Stimulated activated CD8-positive, alpha-beta memory T cell treated with anti-CD3 and anti-CD28 coated beads, Interleukin-15, amount 100 ng/mL, for 24 hours (primary cell): Measurements from ENCODE around the gene SYPL2.

Experiments
- DNase-seq: peaks from one replicate; pipeline ENCODE4 v3.0.0-alpha.2; 2020; ENCODE audit warnings: low read depth

SYPL2 gene

GRCh38 chr1:109516872-109517271 is 50.5 kb downstream of the SYPL2 start:
- DNase-seq, result no peak

- no peak for DNase-seq
These were observed 51.0 kb downstream of the SYPL2 start for GRCh38 chr1:109517337-109517736.

DNA sequence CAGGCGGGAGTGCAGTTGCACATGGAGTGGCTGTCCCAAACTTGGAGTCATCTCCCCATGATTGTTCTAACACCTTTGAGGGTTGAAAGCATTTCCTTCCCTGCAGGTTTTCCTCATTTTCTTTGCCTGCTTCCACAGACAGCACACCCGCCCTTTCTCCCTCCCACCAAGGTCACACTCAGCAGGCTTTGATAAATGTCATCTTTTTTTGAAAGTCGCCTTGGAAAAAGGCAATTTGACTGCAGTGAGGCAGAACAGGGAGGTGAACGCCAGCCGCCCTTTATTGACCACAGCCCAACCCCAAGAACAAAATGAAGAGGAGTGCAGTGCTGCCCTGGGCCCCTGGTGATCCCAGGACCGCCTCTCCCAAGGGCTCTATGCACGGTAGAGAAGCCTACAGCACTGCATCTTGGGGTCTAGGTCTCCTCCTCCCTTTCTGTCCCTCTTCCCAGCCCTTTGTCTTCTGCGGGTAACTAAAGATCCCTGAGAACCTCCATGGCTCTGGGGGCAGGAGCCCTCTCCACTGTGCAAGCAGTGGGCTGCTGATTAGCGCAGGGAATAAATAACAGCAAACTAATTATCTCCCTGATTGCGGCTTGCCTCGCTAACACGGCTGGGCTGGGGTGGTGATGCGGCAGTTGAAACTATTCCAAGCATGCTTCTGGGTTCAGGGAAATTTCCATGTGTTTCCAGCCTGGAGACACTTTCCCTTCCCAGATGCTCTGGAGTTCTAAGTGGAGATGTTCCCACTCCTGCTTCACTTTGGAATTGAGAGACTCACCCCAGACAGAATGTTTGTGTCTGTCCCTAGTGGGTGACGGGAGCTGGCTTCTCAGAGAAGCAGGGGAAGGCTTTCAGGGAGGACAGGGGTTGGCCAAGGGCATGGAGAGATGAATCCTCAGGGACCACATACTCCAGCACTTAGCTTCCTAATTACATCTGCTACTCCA is 54.9 kb downstream of the SYPL2 start:
- no peak for DNase-seq

- no peak for DNase-seq
These were observed 55.7 kb downstream of the SYPL2 start for GRCh38 chr1:109522026-109522425.

DNA sequence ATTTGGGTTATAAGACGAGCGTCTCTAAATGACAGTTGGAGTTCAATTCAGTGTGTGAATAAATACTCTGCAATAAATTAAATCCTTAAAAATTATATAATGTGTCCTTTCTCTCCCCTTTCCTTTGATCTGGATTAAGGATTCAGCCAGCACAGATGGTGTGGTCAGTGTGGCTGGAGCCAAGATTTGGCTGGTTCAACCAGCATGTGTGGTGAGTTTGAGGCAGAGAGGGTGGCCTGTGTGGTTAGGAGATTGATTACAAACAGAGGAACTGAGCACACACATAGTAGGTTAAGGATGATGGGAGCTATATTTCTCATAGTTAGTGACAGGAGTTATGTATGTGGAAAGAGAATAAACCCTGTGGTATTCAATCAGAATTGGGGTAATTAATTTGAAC is 57.4 kb downstream of the SYPL2 start:
- no peak for DNase-seq

DNA sequence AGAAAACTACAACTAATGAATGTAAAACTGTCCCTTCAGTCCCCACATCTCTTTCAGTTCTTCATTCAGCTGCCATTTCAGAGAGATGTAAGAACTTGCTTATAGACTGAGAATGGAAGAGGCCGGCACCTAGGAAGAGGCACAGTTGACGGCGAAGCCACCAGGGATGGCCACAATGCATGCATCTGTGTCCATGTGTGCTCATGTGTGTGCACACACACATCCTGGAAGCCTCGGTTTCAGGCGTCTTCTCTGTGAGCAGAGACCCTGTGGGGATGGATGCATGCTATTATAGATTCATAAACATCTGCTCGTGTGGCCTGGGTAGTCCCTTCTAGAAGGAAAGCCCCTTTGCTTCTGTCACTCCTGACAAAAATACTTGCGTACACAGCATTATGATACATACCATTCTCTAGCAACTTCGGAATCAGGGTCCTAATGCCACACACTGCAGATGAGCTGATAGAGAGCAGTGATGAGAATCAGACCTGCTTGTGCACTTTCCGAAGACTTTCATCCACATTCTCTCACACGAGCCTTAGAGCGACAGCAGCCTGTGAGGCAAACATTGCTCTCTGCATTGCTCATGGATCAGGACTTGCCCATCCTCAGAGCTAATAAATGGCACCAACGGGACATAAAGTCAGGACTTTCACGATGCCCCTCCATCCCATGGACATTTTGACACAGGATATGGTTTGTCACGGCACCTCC is 60.9 kb downstream of the SYPL2 start:
- no peak for DNase-seq

DNA sequence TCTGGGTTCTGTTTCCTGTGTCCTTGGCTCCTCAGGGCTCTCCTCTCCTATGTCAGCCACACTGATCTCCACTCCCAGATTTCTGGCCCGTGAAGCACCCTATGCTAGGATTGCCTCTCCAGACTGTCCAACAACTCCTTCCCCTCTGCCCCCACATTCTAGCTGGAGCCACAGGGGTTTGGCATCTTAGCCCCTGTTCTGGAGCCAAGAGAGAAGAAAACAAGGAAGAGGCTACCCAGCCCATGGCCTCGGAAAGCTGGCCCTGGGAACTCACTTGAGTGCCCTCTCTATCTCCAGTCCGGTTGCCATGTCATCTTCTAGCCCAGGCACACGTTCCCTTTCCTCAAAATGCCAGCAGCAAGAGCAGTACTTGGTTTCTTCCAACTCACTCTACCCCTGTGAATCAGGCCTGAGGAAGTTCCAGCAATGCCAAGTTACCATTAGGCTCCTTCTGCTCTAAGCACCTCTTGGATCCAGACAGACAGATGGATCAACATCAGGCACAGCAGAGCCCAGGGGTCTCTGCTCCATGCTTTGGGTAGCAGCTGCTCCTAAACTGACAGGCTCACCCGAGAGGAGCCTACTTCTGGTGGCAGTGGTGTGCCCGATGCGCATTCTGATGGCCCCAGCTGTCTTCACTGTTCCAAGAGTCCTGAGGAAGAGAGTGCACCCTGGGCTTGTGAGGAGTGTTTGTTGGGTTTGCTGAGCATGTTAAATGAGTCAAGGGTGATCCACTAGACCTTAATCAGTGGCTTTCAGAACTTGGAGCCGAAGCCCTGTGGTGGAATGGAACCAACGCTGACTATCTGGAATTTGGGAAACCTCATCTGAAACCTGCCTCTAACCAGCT is 61.7 kb downstream of the SYPL2 start:
- no peak for DNase-seq

DNA sequence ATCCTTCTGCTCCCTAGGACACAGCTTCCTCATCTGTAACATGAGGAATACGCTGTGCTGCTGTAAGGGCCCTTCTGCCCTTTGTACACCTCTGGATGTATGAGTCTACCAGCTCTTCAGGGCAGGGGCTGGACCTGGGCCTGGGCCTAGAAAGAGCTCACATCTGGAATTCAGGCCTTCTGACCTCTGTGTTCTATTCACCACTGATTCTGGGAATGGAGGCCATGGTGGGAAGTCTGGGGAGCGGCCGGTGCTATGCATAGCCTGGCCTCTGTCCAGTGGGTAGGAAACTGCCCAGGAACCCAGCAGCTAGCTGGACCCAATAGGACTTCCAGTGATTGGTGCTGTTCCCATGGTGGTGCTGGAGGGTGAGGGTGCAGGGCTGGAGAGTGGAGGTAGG is 62.4 kb downstream of the SYPL2 start:
- no peak for DNase-seq

DNA sequence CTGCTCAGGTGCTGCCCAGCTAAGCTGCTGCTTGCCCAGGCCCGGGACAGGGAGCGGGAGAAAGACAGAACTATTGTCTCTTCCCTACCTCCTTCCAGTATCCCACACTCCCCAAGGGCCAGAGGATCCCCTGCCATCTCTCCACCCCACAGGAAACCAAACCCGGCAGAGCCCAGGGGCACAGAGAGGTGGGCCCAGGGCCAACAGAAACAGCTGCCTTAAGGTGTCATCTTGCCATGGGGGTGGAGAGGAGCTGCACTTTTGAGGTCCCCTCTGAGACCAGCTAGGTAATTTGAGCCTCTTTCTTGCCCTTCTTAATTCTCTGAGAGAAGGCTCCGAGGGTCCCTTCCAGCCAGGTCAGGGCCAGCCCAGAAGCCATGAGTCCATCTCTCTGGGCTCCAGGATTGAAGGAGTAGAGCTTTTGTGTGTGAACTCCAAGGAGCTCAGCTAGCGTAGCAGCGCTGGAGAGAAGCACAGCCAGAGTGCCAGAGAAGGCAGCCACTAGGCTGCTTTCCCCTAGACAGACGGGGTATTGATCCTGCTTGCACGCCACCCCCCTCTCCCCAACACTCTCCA is 63.6 kb downstream of the SYPL2 start:
- DNase-seq, result no peak

GRCh38 chr1:109530457-109531087 is 64.2 kb downstream of the SYPL2 start:
- DNase-seq, result no peak

- no peak for DNase-seq
These were observed 65.0 kb downstream of the SYPL2 start for GRCh38 chr1:109531380-109531779.
